Gastroesophageal sphincter (tissue), 4 donors: ENCODE results near the gene CCL4. TPM values are rescaled to one million over a fixed set of nuclear protein-coding genes. Genes with fewer than 3 reads are reported as not detected.

ENCODE experiments used
- ATAC-seq: fragments of 150-250 bp; one replicate; pipeline ENCODE4 v1.9.1; 2016; ENCODE audit warnings: mild to moderate bottlenecking, moderate library complexity
- H3K27ac ChIP-seq, 4 donors: fragments of 200-600 bp; sonication (generic) in 3 of 4; 1 replicate in 3 of 4; 2 replicates in 1 of 4; pipeline ENCODE4 v1.5.1; 2016 to 2019
- H3K27me3 ChIP-seq: fragments of 200-600 bp; sonication (generic); one replicate; pipeline ENCODE4 v1.5.1; 2019
- H3K36me3 ChIP-seq, 2 donors: fragments of 200-600 bp; sonication (generic); one replicate each; pipeline ENCODE4 v1.5.1; 2019; ENCODE audit warnings: control low read depth in 1 of 2
- H3K4me1 ChIP-seq, 3 donors: fragments of 200-600 bp; sonication (generic); 1 replicate in 2 of 3; 2 replicates in 1 of 3; pipeline ENCODE4 v1.5.1; 2016 to 2019; ENCODE audit warnings: control low read depth in 2 of 3
- H3K4me3 ChIP-seq, 2 donors: fragments of 200-600 bp; sonication (generic); one replicate each; pipeline ENCODE4 v1.5.1; 2019; ENCODE audit warnings: mild to moderate bottlenecking in 1 of 2, moderate library complexity in 1 of 2
- H3K9me3 ChIP-seq, 3 donors: fragments of 200-600 bp; sonication (generic); one replicate each; pipeline ENCODE4 v1.5.1; 2017 to 2019; ENCODE audit warnings: control low read depth in 2 of 3
- EP300 ChIP-seq: sonication (generic); formaldehyde crosslinking; IDR thresholded peaks from one replicate; pipeline ENCODE4 v1.6.1; 2017; ENCODE audit warnings: antibody characterized with exemption, mild to moderate bottlenecking
- POLR2A ChIP-seq, 2 donors: fragments of 450-650 bp; IDR thresholded peaks; one replicate each; pipeline ENCODE4 v1.6.1; 2017; ENCODE audit warnings: antibody characterized with exemption in 2 of 2, mild to moderate bottlenecking in 2 of 2, moderate library complexity in 1 of 2
- POLR2AphosphoS5 ChIP-seq: sonication (generic); formaldehyde crosslinking; IDR thresholded peaks from one replicate; pipeline ENCODE4 v1.6.1; 2017; ENCODE audit warnings: antibody characterized with exemption
- WGBS, 2 donors: methylation state at CpG; one replicate each; pipeline ENCODE4 v1.1.5; 2018; ENCODE audit warnings: low coverage in 1 of 2; 5-methylcytosine and 5-hydroxymethylcytosine counted together
- total RNA-seq, 4 donors: library from RNA; depleted of rRNA; stranded (reverse); fragments of >200 nt; gene quantifications; one replicate each; pipeline ENCODE4 v1.1.0, GENCODE V29; 2016
- TF ChIP-seq, protein P1 (sequence below), 4 experiments: fragments of 200-600 bp in 2 of 4; fragments of 450-650 bp in 2 of 4; sonication (generic) in 1 of 4; IDR thresholded peaks; one replicate each; pipeline ENCODE4 v1.5.1; 2017 to 2019; ENCODE audit warnings: antibody characterized with exemption in 4 of 4, mild to moderate bottlenecking in 2 of 4, moderate library complexity in 2 of 4

CCL4 gene
- total RNA-seq, 4 donors from 2014 or later: 1.4 to 4.7 TPM; not detected in 2

DNA sequence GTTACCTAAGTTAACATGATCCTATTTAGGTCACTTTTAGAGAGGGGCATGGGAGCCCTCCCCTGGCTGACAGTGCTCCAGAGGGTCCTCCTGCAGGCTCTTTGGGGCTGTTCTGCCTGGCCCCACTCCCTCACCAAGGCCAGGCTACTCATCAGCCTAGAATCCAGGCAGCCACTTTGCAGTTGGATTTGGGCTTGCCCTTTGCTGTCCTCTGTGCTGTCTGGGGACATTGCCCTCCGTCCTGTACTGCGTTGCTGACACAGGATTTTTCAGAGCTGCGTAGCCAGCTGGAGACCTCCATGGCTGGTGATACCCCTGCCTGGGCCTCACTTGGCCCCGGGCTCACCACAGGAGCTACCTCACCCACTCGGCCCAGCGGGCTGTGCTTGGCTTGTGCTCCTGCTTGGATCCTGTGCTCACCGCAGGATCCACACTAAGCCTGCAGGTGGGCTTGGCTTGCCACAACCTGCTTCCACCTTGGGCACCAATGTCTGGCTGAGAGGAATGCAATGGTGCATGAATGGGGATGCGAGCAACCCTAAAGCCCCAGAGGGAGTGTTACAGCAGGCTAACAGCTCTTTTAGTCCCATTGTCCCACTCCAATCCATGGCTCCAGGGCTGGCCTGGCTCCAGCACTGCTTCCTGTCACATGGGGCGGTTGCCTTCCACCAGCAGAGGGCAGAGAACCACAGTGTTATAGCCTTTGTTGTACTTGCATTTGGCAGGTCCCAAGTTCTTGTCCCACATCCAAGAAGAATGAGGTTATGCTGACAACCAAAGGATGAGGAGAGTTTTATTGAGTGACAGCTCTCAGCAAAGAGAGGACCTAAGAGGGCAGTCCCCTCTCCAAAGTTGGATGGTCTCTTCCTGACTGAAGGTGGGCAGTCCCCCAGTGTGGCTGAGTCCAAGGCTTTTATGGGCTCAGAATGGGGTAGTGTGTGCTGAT lies 21.5 kb downstream of the CCL4 start:
- no peak overlapping the region for H3K4me3 ChIP-seq
- TF ChIP-seq, protein P1, sequence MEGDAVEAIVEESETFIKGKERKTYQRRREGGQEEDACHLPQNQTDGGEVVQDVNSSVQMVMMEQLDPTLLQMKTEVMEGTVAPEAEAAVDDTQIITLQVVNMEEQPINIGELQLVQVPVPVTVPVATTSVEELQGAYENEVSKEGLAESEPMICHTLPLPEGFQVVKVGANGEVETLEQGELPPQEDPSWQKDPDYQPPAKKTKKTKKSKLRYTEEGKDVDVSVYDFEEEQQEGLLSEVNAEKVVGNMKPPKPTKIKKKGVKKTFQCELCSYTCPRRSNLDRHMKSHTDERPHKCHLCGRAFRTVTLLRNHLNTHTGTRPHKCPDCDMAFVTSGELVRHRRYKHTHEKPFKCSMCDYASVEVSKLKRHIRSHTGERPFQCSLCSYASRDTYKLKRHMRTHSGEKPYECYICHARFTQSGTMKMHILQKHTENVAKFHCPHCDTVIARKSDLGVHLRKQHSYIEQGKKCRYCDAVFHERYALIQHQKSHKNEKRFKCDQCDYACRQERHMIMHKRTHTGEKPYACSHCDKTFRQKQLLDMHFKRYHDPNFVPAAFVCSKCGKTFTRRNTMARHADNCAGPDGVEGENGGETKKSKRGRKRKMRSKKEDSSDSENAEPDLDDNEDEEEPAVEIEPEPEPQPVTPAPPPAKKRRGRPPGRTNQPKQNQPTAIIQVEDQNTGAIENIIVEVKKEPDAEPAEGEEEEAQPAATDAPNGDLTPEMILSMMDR (IDR thresholded peaks at IDR 0.05): no peak
- no peak for TF ChIP-seq POLR2AphosphoS5
- no peak for TF ChIP-seq POLR2A (IDR thresholded peaks at IDR 0.05)
- no peak for TF ChIP-seq EP300
- ATAC-seq: no peak
- peaks cover 0 to 17% (median 0%) of the 10 kb centered on the region in 3 donors for H3K9me3 ChIP-seq
- H3K36me3 ChIP-seq: no peaks in the 10 kb centered on the region
- whole genome bisulfite sequencing, 2 donors: 68% methylated on average over 6 of the region's 9 CpGs; no CpG with 5 or more reads in 1 of the 2 donors
- H3K4me1 ChIP-seq: no peaks in the 10 kb centered on the region
- H3K27ac ChIP-seq: no peak overlapping the region
- peaks cover 50% of the 10 kb centered on the region for H3K27me3 ChIP-seq

DNA sequence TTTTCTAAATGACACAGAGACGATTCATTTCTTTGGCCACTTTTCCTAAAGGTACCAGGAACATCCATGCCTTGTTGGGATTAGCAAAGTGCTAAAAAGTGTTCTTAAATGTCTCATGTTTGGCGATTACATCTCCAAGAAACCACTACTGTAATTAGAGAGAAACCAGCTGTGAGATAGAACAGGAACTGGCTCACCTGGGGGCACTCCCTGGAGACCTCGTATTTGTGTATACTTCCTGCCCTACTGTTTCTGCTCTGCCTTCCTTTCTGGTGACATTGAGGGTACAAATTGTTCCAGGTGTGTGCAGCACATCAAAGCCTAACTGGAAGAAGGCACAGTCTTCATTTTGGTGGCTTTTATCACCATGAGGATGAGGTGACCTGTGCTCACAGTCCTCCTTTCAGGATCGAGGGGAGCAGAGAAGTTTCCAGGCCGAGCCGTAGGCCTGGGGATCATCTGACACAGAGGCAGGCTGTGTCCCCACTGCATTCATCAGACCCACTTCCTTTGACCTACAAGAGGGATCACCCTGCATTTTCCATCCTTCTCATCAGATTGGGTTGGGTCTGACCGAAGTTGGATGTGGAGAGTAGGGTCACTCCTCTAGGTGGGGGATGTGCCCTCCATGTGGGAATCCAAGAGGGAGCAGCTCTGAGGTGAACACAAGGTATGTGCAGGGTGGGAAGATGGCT lies 23.7 kb downstream of the CCL4 start:
- ATAC-seq: no peak
- H3K27ac ChIP-seq: no peak overlapping the region
- peaks cover 0 to 17% (median 0%) of the 10 kb centered on the region in 3 donors for H3K9me3 ChIP-seq
- H3K4me1 ChIP-seq: no peaks in the 10 kb centered on the region
- 58 to 67% methylated on average over 2 to 3 of the region's 7 CpGs for WGBS, 2 donors
- H3K27me3 ChIP-seq: peaks cover 43% of the 10 kb centered on the region
- no peak for TF ChIP-seq POLR2AphosphoS5
- TF ChIP-seq, protein P1 (IDR thresholded peaks at IDR 0.05): no peak
- no peak for TF ChIP-seq EP300
- no peak for TF ChIP-seq POLR2A (IDR thresholded peaks at IDR 0.05)
- H3K36me3 ChIP-seq: no peaks in the 10 kb centered on the region
- no peak overlapping the region for H3K4me3 ChIP-seq

DNA sequence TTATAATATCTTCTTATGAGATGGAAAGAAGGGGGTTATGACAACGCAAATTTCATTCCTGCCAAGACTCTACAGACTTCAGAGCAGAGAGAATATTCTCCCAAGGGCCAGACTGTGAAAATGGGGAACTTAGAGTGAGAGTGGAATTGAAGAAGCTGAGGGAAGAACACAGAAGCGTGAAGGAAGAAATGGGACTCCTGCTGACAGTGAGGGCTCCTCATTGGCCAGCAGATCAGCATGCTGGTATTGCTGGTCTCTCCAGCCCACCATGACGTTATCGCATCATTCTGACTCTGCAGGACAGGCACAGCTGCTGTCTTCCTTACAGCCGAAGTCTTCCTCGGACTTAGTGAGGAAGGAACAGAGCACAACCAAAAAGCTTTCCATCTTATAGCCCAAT lies 24.3 kb downstream of the CCL4 start:
- H3K27me3 ChIP-seq: peaks cover 43% of the 10 kb centered on the region
- no peak for TF ChIP-seq POLR2A (IDR thresholded peaks at IDR 0.05)
- no peak for TF ChIP-seq EP300
- TF ChIP-seq, protein P1 (IDR thresholded peaks at IDR 0.05): no peak
- TF ChIP-seq POLR2AphosphoS5: no peak
- no peaks in the 10 kb centered on the region for H3K4me1 ChIP-seq
- no peak overlapping the region for H3K27ac ChIP-seq
- H3K9me3 ChIP-seq: peaks cover 0 to 17% (median 0%) of the 10 kb centered on the region in 3 donors
- no peaks in the 10 kb centered on the region for H3K36me3 ChIP-seq
- ATAC-seq: no peak
- 72 to 76% methylated on average over 5 to 6 of the region's 6 CpGs for WGBS, 2 donors
- H3K4me3 ChIP-seq: no peak overlapping the region

DNA sequence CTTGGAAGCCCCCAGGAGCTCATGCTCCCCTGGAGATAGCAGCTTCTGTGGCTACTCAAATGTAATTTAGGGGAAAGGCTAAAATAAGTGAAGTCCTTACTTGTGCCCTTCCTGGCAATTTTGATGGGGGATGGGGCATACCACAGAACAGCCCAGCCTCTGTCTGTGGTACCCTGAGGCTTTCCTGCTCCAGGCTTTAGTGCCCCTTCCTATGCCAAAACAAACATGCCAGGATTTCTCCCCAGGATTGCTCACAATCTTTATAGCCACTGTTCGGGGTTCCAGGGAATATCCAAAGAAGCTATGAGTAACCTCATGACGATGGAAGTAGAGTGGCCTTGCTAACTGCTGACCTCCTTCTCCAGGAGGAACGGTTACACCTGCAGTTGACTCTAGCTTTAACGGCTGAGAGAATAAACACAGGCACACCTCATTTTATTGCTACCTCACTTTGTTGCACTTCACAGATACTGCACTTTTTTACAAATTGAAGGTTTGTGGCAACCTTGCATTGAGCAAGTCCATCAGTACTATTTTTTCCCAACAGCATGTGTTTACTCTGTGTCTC lies 24.9 kb downstream of the CCL4 start:
- peaks cover 0 to 17% (median 0%) of the 10 kb centered on the region in 3 donors for H3K9me3 ChIP-seq
- H3K36me3 ChIP-seq: no peaks in the 10 kb centered on the region
- no peak overlapping the region for H3K4me3 ChIP-seq
- WGBS, 2 donors: 60 to 84% methylated on average over 1 to 4 of the region's 4 CpGs
- peaks cover 43% of the 10 kb centered on the region for H3K27me3 ChIP-seq
- TF ChIP-seq, protein P1 (IDR thresholded peaks at IDR 0.05): no peak
- TF ChIP-seq POLR2AphosphoS5 (no peak), EP300 (no peak), POLR2A (IDR thresholded peaks at IDR 0.05) (no peak)
- no peak for ATAC-seq
- no peak overlapping the region for H3K27ac ChIP-seq
- H3K4me1 ChIP-seq: no peaks in the 10 kb centered on the region
